ENCODE data around the gene FIGNL2.

GRCh38 chr12:51829011-51829481 lies 19.5 kb downstream of the FIGNL2 start:
- no peak for TF ChIP-seq CTCF (IDR thresholded peaks at IDR 0.05; ENCODE audit: low read depth, low read length, missing input control)
- TF ChIP-seq GABPA (IDR thresholded peaks at IDR 0.05 in 1 of 2, conservative IDR thresholded peaks at IDR 0.05 in 1 of 2), result no peak
